H1 (cell line): ENCODE results near the gene PSMB9. TPM values are rescaled to one million over a fixed set of nuclear protein-coding genes. Genes with fewer than 3 reads are reported as not detected.
A peak's percentile ranks its signal among the peaks of the same experiment; 100 is the strongest.

Experiments used
- CTCF ChIA-PET: fragments of 300-600 bp; sonication (Branson Sonifier 250); formaldehyde crosslinking; loops from one replicate; lab custom pipeline; 2021; ENCODE audit not compliant: partially characterized antibody; lab: Charles Lee
- POLR2A ChIA-PET: fragments of 300-600 bp; sonication (Branson Sonifier 250); formaldehyde crosslinking; loops from one replicate; lab custom pipeline; 2021; ENCODE audit warnings: inconsistent platforms; ENCODE audit not compliant: partially characterized antibody; lab: Charles Lee
- DNase-seq, 2 experiments: peaks; one replicate each; pipeline versions ENCODE4 v3.0.0 to v3.0.0-alpha.2; 2010 to 2022; ENCODE audit warnings: low spot score in 2 of 2, low read depth in 1 of 2, mixed read lengths in 1 of 2
- FAIRE-seq: peaks from 2 replicates; lab custom pipeline; 2011; peaks lifted over from hg19 to GRCh38; lab: Jason Lieb, UNC
- H2AFZ ChIP-seq: 2 replicates; pipeline ENCODE4 v1.8.1; 2012; ENCODE audit warnings: low read length, inconsistent platforms
- H2AK5ac ChIP-seq: 2 replicates; pipeline ENCODE4 v1.6.1; 2013; ENCODE audit warnings: low read depth, low read length
- H2BK120ac ChIP-seq: replicated peaks from 2 replicates; pipeline ENCODE3; 2013; ENCODE audit warnings: low read depth, low read length, inconsistent platforms
- H2BK12ac ChIP-seq: 2 replicates; pipeline ENCODE4 v1.6.1; 2013; ENCODE audit warnings: low read depth, low read length
- H2BK15ac ChIP-seq: 2 replicates; pipeline ENCODE4 v1.6.1; 2013; ENCODE audit warnings: low read length
- H2BK20ac ChIP-seq: 2 replicates; pipeline ENCODE4 v1.6.1; 2013; ENCODE audit warnings: low read length
- H2BK5ac ChIP-seq: 2 replicates; pipeline ENCODE4 v1.6.1; 2013; ENCODE audit warnings: low read depth, low read length
- H3K14ac ChIP-seq: 2 replicates; pipeline ENCODE4 v1.6.1; 2013; ENCODE audit warnings: inconsistent platforms; ENCODE audit not compliant: insufficient read length
- H3K18ac ChIP-seq: 2 replicates; pipeline ENCODE4 v1.6.1; 2013; ENCODE audit warnings: low read length; ENCODE audit errors: extremely low read depth
- H3K23ac ChIP-seq: 2 replicates; pipeline ENCODE4 v1.6.1; 2013; ENCODE audit warnings: inconsistent platforms; ENCODE audit not compliant: insufficient read length
- H3K23me2 ChIP-seq: 2 replicates; pipeline ENCODE4 v1.6.1; 2013; ENCODE audit warnings: low read depth, low read length
- H3K27ac ChIP-seq: 2 replicates; pipeline ENCODE4 v1.6.1; 2011; ENCODE audit warnings: low read depth, low read length, inconsistent platforms
- H3K27me3 ChIP-seq, 4 experiments: replicated peaks in 1 of 4; 1 replicate in 1 of 4; 2 replicates in 3 of 4; pipeline versions ENCODE4 v1.6.1 to v1.8.1; 2011 to 2013; ENCODE audit warnings: low read length in 3 of 4, mild to moderate bottlenecking in 3 of 4, inconsistent platforms in 2 of 4, mixed read lengths in 2 of 4, moderate library complexity in 1 of 4; ENCODE audit not compliant: control insufficient read depth in 3 of 4, insufficient read depth in 3 of 4; ENCODE audit errors: extremely low read depth in 1 of 4
- H3K36me3 ChIP-seq, 4 experiments: 2 replicates each; pipeline versions ENCODE4 v1.6.1 to v1.8.1; 2011 to 2013; ENCODE audit warnings: mild to moderate bottlenecking in 4 of 4, low read length in 3 of 4, moderate library complexity in 2 of 4, control low read depth in 1 of 4, inconsistent platforms in 1 of 4; ENCODE audit not compliant: insufficient read depth in 4 of 4, control insufficient read depth in 2 of 4
- H3K4ac ChIP-seq: replicated peaks from 2 replicates; pipeline ENCODE3; 2013; ENCODE audit warnings: low read length, low read depth, mixed read lengths, inconsistent platforms; ENCODE audit not compliant: insufficient read length
- H3K4me1 ChIP-seq, 4 experiments: replicated peaks in 1 of 4; 1 replicate in 1 of 4; 2 replicates in 3 of 4; pipeline versions ENCODE4 v1.6.1 to v1.8.1; 2011 to 2013; ENCODE audit warnings: low read length in 3 of 4, inconsistent platforms in 2 of 4, mixed read lengths in 1 of 4; ENCODE audit not compliant: insufficient read depth in 4 of 4, control insufficient read depth in 3 of 4
- H3K4me2 ChIP-seq, 2 experiments: 2 replicates each; pipeline versions ENCODE4 v1.6.1 to v1.8.1; 2011 to 2013; ENCODE audit warnings: low read depth in 2 of 2, low read length in 2 of 2, control low read depth in 1 of 2, inconsistent platforms in 1 of 2, mild to moderate bottlenecking in 1 of 2; ENCODE audit not compliant: insufficient read depth in 1 of 2
- H3K4me3 ChIP-seq, 4 experiments: fragments of 200-600, 300-600 bp in 1 of 4; sonication (generic), shearing (Covaris generic), sonication (Bioruptor Twin) in 1 of 4; 2 replicates each; pipeline versions ENCODE4 v1.5.1 to v1.8.1; 2011 to 2016; ENCODE audit warnings: low read length in 4 of 4, low read depth in 3 of 4, control low read depth in 2 of 4, inconsistent platforms in 2 of 4, mild to moderate bottlenecking in 2 of 4, mixed read lengths in 1 of 4, moderate library complexity in 1 of 4; ENCODE audit not compliant: insufficient read depth in 2 of 4; ENCODE audit errors: extremely low read depth in 1 of 4
- H3K56ac ChIP-seq: replicated peaks from 2 replicates; pipeline ENCODE3; 2013; ENCODE audit warnings: low read depth, mild to moderate bottlenecking, mixed read lengths, low read length, inconsistent platforms; ENCODE audit not compliant: insufficient read length
- H3K79me1 ChIP-seq: 2 replicates; pipeline ENCODE4 v1.6.1; 2013; ENCODE audit warnings: low read depth, low read length, control low read depth
- H3K79me2 ChIP-seq, 2 experiments: 2 replicates each; pipeline versions ENCODE4 v1.6.1 to v1.8.1; 2012 to 2013; ENCODE audit warnings: low read length in 2 of 2, mild to moderate bottlenecking in 2 of 2, inconsistent platforms in 1 of 2; ENCODE audit not compliant: insufficient read depth in 2 of 2, control insufficient read depth in 1 of 2
- H3K9ac ChIP-seq, 4 experiments: replicated peaks in 1 of 4; 1 replicate in 1 of 4; 2 replicates in 3 of 4; pipeline versions ENCODE4 v1.6.1 to v1.8.1; 2011 to 2013; ENCODE audit warnings: low read depth in 3 of 4, low read length in 3 of 4, control low read depth in 2 of 4, mild to moderate bottlenecking in 2 of 4, moderate library complexity in 2 of 4, inconsistent platforms in 1 of 4; ENCODE audit errors: extremely low read depth in 1 of 4
- H3K9me3 ChIP-seq, 2 experiments: 2 replicates each; pipeline versions ENCODE4 v1.6.1 to v1.8.1; 2012 to 2013; ENCODE audit warnings: mild to moderate bottlenecking in 2 of 2, moderate library complexity in 2 of 2, control low read depth in 1 of 2, inconsistent platforms in 1 of 2, low read depth in 1 of 2, low read length in 1 of 2, mixed read lengths in 1 of 2; ENCODE audit not compliant: insufficient read depth in 2 of 2
- H4K20me1 ChIP-seq, 2 experiments: replicated peaks in 1 of 2; 2 replicates each; pipeline versions ENCODE3 to v1.8.1; 2011 to 2013; ENCODE audit warnings: inconsistent platforms in 2 of 2, low read length in 2 of 2, mild to moderate bottlenecking in 1 of 2; ENCODE audit not compliant: insufficient read depth in 2 of 2, control insufficient read depth in 1 of 2
- H4K5ac ChIP-seq: 2 replicates; pipeline ENCODE4 v1.6.1; 2013; ENCODE audit warnings: low read length, low read depth, mixed read lengths, inconsistent platforms; ENCODE audit not compliant: insufficient read length
- H4K8ac ChIP-seq: 2 replicates; pipeline ENCODE4 v1.8.0; 2013; ENCODE audit warnings: mild to moderate bottlenecking, moderate library complexity, low read length, inconsistent platforms; ENCODE audit not compliant: insufficient read depth; ENCODE audit errors: extremely low read depth
- H4K91ac ChIP-seq: replicated peaks from 2 replicates; pipeline ENCODE3; 2013; ENCODE audit warnings: low read length, mixed read lengths, inconsistent platforms; ENCODE audit not compliant: insufficient read length
- CTCF ChIP-seq, 3 experiments: IDR thresholded peaks; 1 replicate in 2 of 3; 2 replicates in 1 of 3; pipeline versions ENCODE4 v1.5.1 to v1.6.1; 2011; ENCODE audit warnings: low read length in 3 of 3, mild to moderate bottlenecking in 3 of 3, inconsistent platforms in 2 of 3, low read depth in 1 of 3, moderate library complexity in 1 of 3; ENCODE audit not compliant: insufficient read depth in 1 of 3; ENCODE audit errors: control extremely low read depth in 1 of 3
- EP300 ChIP-seq, 2 experiments: IDR thresholded peaks; 1 replicate in 1 of 2; 2 replicates in 1 of 2; pipeline ENCODE4 v1.6.1; 2011 to 2012; ENCODE audit warnings: low read depth in 2 of 2, low read length in 2 of 2, mild to moderate bottlenecking in 2 of 2, borderline replicate concordance in 1 of 2, inconsistent platforms in 1 of 2, moderate library complexity in 1 of 2
- JUND ChIP-seq: IDR thresholded peaks from 2 replicates; pipeline ENCODE4 v1.6.1; 2011; ENCODE audit warnings: mild to moderate bottlenecking, improper control_type of control experiment, low read length
- RAD21 ChIP-seq, 2 experiments: IDR thresholded peaks in 1 of 2; conservative IDR thresholded peaks in 1 of 2; 2 replicates each; pipeline ENCODE4 v1.6.1; 2011; ENCODE audit warnings: low read depth in 2 of 2, low read length in 2 of 2, improper control_type of control experiment in 1 of 2, inconsistent platforms in 1 of 2, mild to moderate bottlenecking in 1 of 2, moderate library complexity in 1 of 2
- RBBP5 ChIP-seq: IDR thresholded peaks from 2 replicates; pipeline ENCODE4 v1.7.1; 2012; ENCODE audit warnings: low read depth, mild to moderate bottlenecking, inconsistent platforms, low read length, moderate library complexity, borderline replicate concordance
- RFX5 ChIP-seq: IDR thresholded peaks from 2 replicates; pipeline ENCODE4 v1.6.1; 2011; ENCODE audit warnings: low read depth, low read length, improper control_type of control experiment, borderline replicate concordance
- SP4 ChIP-seq: IDR thresholded peaks from 2 replicates; pipeline ENCODE4 v1.6.1; 2012; ENCODE audit warnings: low read length, inconsistent platforms
- WGBS, 2 experiments: shearing (Covaris generic) in 1 of 2; methylation state at CpG; one replicate each; pipeline versions ENCODE4 v1.1.6 to v1.1.7; 2013 to 2015; ENCODE audit warnings: low lambda C conversion rate in 2 of 2, mixed read lengths in 2 of 2, inconsistent platforms in 1 of 2, low coverage in 1 of 2, missing lambda C conversion rate in 1 of 2; ENCODE audit not compliant: insufficient replicate concordance in 2 of 2, insufficient coverage in 1 of 2, insufficient read length in 1 of 2; ENCODE audit errors: extremely low coverage in 1 of 2, missing lambda C conversion rate in 1 of 2; 5-methylcytosine and 5-hydroxymethylcytosine counted together
- polyA plus RNA-seq, 7 experiments: library from polyadenylated mRNA; depleted of rRNA in 3 of 7; stranded (reverse) in 5 of 7; unstranded in 2 of 7; fragments of >200 nt in 5 of 7; fragments of 200-250 nt in 2 of 7; gene quantifications; 1 replicate in 5 of 7; 2 replicates in 1 of 7; 4 replicates in 1 of 7; pipeline versions ENCODE4 v1.2.1 to v1.2.3, GENCODE V29; 2011 to 2013; ENCODE audit warnings: missing spikeins in 2 of 7, mixed read lengths in 2 of 7
- total RNA-seq: library from RNA; stranded (reverse); fragmentation: NEBNext Ultra II Directional; extraction: Animal tissue kit (Norgen Biotek cat#: 25700); gene quantifications from 2 replicates; pipeline ENCODE4 v1.2.1, GENCODE V29; 2021

The PSMB9 gene
- total and polyA plus RNA-seq, 2 of the 8 experiments (the other 6 are each of a cell fraction or from before 2014, with no cell fraction given): 4.5 to 22.8 TPM

GRCh38 chr6:32868257-32868788 is 14.3 kb downstream of the PSMB9 start:
- H2BK120ac ChIP-seq: no peak overlapping the region
- H3K36me3 ChIP-seq: no peaks in the 10 kb centered on the region
- H2BK20ac ChIP-seq: no peak overlapping the region
- DNase-seq (peak in 1 of 2 experiments; percentile 84), FAIRE-seq (peak; percentile 94)
- H2AK5ac ChIP-seq: no peak overlapping the region
- no peak overlapping the region for H2BK15ac ChIP-seq
- no peak for TF ChIP-seq EP300 (IDR thresholded peaks at IDR 0.05; ENCODE audit: borderline replicate concordance in 1 of 2, low read depth in 2 of 2, low read length in 2 of 2)
- peak in 2 of 3 experiments; percentile 73 to 85; a peak in 3 of 4 replicates for TF ChIP-seq CTCF (IDR thresholded peaks at IDR 0.05; ENCODE audit: control extremely low read depth in 1 of 3, insufficient read depth in 1 of 3, low read depth in 1 of 3, low read length in 3 of 3)
- peak; percentile 91 to 92 for TF ChIP-seq RAD21 (IDR thresholded peaks at IDR 0.05 in 1 of 2, conservative IDR thresholded peaks at IDR 0.05 in 1 of 2; ENCODE audit: low read depth in 2 of 2, low read length in 2 of 2)
- TF ChIP-seq RFX5: peak; percentile 42; the same call in 1 of the 2 replicates
- TF ChIP-seq RBBP5: no peak
- TF ChIP-seq SP4: 0 out of 2 replicates have a peak, but pooled peaks have one; percentile 49
- TF ChIP-seq JUND: no peak
- no peak overlapping the region for H3K9ac ChIP-seq
- no peak overlapping the region for H2BK12ac ChIP-seq
- H4K91ac ChIP-seq: no peak overlapping the region
- H2BK5ac ChIP-seq: no peak overlapping the region
- no peak overlapping the region for H3K4me3 ChIP-seq
- WGBS, 2 experiments: 22% methylated on average over 5 of the region's 5 CpGs; no CpG with 5 or more reads in 1 of the 2 experiments
- no peaks in the 10 kb centered on the region for H3K79me1 ChIP-seq
- no peak overlapping the region for H4K5ac ChIP-seq
- H3K27ac ChIP-seq: no peak overlapping the region
- H3K23ac ChIP-seq: no peak overlapping the region
- H3K18ac ChIP-seq: no peak overlapping the region
- no peak overlapping the region for H4K8ac ChIP-seq
- no peak overlapping the region for H3K56ac ChIP-seq
- no peaks in the 10 kb centered on the region for H3K79me2 ChIP-seq
- no peaks in the 10 kb centered on the region for H3K4me1 ChIP-seq
- no peaks in the 10 kb centered on the region for H3K9me3 ChIP-seq
- H3K27me3 ChIP-seq: no peaks in the 10 kb centered on the region
- H3K23me2 ChIP-seq: no peaks in the 10 kb centered on the region
- H3K4ac ChIP-seq: no peak overlapping the region
- H4K20me1 ChIP-seq: no peaks in the 10 kb centered on the region
- ChIA-PET CTCF (interaction anchor here (0.6 to 19.9 kb wide), 52 partner anchors 8 to 615 kb away, joined by 3 to 402 read pairs (median 4); partner anchors contain the start of genes HLA-DMA, HLA-DQB2, HLA-DRA and PSMB8), POLR2A (interaction anchor here (0.9 to 1.4 kb wide), 5 partner anchors 14 to 30 kb away, joined by 3 to 6 read pairs (median 4); partner anchors contain the start of genes PSMB8 and TAP2)
- no peak overlapping the region for H3K14ac ChIP-seq
- H3K4me2 ChIP-seq: no peak overlapping the region
- H2AFZ ChIP-seq: no peak overlapping the region
